AG08396 (cell line): ENCODE measurements around the gene NEAT1.
A peak's percentile ranks its signal among the peaks of the same experiment; 100 is the strongest.
"Not testable (repeated sequence)": the region's sequence is repeated elsewhere in the genome, so short reads cannot be mapped to it uniquely, and the experiment has no call there.

Experiments used
- DNase-seq: peaks from one replicate; pipeline ENCODE4 v3.0.0; 2012; ENCODE audit warnings: low spot score, mixed read lengths

The NEAT1 gene

DNA sequence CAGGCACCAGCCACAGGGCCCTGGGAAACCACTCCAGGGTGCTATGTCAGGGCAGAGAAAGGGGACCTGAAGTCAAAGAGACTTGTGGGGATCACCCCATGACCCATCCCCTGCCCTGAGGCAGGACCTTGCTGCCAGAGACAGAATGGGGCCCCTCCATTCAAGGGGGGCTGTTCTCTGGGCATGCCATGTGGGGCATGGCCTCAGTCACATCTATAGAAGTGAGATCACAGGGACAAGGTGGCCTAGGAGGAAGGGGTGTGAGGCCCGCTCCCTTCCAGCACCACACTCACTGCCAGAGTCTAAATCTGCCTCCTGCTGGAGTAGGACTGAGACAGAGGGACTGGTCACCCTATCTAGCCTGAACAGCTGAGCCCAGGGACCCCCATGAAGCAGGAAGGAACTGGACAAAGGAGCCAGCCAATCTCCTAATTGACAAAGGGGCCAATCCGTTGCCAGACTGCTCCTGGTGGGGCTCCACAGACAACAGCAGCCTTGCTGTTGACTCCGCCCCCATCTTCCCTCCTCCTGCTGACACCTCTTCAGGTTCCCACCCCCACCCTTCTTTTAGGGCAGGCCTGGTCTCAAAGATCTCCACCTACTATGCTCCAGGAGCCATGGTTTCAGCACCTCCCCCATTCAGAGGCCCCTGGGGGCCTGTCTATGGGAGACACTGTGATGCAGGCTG, 26.0 kb downstream of the NEAT1 start:
- no peak for DNase-seq

DNA sequence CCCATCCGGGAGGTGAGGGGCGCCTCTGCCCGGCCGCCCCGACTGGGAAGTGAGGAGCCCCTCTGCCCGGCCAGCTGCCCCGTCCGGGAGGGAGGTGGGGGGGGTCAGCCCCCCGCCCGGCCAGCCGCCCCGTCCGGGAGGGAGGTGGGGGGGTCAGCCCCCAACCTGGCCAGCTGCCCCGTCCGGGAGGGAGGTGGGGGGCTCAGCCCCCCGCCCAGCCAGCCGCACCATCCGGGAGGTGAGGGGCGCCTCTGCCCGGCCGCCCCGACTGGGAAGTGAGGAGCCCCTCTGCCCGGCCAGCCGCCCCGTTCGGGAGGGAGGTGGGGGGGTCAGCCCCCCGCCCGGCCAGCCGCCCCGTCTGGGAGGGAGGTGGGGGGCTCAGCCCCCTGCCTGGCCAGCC, 28.7 kb downstream of the NEAT1 start:
- not testable (repeated sequence) for DNase-seq

GRCh38 chr11:65452259-65452658, 29.7 kb downstream of the NEAT1 start:
- not testable (repeated sequence) for DNase-seq

DNA sequence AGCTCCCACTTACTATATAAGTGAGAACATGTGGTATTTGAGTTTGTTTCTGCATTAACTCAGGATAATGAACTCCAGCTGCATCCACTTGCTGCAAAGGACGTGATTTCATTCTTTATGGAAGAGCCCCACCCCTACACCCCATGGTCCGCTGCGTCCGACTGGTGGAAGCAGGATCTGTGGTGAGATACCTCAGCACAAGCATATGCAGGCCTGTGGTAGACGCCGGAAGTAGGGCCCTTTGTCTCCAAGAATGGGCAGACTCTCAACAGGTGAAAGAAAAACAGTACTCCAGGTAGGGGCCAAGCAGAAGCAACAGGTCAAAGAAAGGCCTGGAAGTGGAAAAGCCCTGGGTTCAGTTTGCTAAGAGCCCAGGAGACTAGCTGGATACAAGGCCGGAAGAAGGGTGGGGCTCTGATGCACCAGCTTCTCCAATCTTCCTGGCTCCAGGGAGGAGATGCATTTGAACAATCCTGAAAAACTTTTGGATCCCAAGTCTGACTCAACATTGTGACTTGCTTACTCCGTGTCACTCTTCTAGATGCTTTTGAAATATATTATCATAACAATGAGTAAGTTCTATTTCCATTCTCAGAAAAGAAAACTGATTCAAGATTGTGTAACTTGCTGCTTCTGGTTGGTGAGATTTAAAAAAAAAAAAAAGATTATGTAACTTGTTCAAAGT, 30.4 kb downstream of the NEAT1 start:
- DNase-seq: peak; percentile 74

DNA sequence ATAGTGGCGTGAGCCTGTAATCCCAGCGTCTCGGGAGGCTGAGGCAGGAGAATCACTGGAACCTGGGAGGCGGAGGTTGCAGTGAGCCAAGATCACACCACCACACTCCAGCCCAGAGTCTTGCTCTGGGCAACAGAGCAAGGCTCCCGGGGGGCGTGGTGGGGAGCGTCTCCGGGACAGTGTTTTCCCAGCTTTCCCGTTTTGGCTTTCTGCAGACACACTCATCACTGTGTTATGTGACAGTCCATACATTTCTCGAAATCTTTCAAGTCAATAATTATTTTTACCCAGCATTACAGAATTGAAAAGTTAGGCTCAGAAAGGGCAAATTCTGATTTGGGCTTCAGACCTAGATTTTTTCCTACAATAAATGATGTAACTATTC, 31.7 kb downstream of the NEAT1 start:
- DNase-seq: peak; percentile 65

DNA sequence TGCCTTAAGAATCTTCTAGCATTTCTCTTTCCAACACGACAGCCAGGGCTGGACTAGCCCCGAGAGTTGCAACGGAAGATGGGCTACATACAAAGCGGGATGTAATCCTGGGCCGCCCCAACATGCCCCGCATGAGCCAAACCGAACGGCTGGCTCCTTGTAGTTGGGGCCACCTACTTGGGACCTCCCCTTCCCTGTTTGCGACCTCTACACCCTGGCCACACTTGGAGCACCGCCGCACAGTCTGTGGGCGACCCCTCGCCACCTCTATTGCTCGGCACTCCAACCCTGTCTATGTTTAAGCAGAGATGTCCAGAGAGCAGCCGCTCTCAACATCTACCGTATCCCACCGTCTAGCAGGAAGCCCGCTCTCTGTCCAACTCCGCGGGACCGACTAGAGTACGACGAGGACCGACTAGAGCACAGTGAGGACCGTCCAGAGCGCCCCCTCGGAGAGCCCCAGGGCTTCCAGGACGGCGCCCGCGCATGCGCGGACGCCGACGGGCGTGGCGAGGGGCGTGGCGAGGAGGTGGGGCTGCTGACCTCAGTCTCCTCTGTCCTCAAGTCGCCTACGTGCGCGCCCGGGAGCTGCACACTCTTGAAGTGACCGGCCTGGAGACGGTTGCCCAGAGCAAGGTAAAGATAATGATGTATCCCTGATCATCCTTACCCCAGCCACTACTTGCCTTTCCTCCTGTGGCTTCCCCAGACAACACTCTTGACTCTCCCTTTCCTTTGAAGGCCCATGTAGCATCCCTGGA, 32.3 kb downstream of the NEAT1 start:
- DNase-seq: peak; percentile 95

- DNase-seq: no peak
Observed at GRCh38 chr11:65456418-65456817, 33.8 kb downstream of the NEAT1 start.

- DNase-seq: no peak
Observed at GRCh38 chr11:65459552-65459951, 37.0 kb downstream of the NEAT1 start.

GRCh38 chr11:65465471-65465870, 42.9 kb downstream of the NEAT1 start:
- DNase-seq: not testable (repeated sequence)

- not testable (repeated sequence) for DNase-seq
Observed at GRCh38 chr11:65467306-65467705, 44.7 kb downstream of the NEAT1 start.

- DNase-seq: no peak
Observed at GRCh38 chr11:65468874-65469333, 46.3 kb downstream of the NEAT1 start.

GRCh38 chr11:65470433-65471049, 47.9 kb downstream of the NEAT1 start:
- DNase-seq: no peak

DNA sequence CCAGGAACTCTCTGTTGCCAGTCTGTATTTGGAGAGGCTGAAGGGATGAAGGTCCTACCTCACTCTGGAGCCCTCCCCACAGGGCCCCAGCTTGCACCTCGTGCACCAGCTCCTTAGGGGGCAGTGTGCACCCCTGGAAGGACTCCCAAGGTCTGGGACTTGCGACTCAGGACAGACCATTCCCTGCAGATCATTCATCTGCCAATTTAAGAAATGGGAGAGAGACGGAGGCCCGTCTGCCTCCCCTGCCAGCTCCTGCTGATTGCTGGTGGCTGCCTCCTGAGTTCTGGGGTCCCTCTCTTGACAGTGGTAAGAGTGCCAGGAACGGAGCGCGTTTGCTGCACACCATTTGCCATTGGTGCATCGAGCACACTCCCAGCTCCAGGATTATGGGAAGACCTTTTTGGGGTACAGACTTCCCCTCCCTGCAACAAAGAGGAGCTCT, 48.9 kb downstream of the NEAT1 start:
- DNase-seq: peak; percentile 69

- DNase-seq: not testable (repeated sequence)
Observed at GRCh38 chr11:65472588-65473277, 50.1 kb downstream of the NEAT1 start.

DNA sequence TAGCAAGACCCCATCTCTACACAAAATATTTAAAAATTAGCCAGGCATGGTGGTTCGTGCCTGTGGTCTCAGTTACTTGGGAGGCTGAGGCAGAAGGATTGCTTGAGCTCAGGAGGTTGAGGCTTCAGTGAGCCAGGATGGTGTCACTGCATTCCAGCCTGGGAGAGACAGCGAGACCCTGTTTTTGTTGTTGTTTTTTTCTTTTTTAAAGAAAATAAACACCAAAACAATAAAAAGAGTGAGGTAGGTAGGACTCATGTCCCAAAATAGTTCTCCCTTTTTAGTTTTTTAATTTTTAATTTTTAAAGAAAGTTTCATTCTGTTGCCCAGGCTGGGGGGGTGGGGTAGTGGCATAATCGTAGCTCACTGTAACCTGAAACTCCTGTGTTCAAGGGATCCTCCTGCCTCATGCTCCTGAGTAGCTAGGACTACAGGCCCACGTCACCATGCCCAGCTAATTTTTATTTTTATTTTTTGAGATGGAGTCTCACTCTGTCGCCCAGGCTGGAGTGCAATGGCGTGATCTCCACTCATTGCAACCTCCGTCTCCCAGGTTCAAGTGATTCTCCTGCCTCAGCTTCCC, 50.8 kb downstream of the NEAT1 start:
- no peak for DNase-seq

DNA sequence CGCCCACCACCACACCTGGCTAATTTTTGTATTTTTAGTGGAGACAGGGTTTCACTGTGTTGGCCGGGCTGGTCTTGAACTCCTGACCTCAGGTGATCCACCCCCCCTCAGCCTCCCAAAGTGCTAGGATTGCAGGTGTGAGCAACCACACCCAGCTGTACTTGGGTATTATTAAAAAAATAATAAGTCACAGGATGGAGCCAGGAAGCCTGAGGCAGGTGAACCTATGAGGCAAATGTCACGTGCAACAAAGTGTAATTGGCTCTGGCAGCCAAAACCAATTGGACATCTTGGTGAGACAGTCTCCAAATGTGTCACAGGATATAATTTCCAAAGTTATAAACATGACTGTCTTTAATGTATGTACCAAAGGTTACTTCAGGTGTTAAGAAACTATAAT, 52.3 kb downstream of the NEAT1 start:
- no peak for DNase-seq

GRCh38 chr11:65476632-65477148, 54.1 kb downstream of the NEAT1 start:
- no peak for DNase-seq

GRCh38 chr11:65477149-65477965, 54.8 kb downstream of the NEAT1 start:
- DNase-seq: peak; percentile 94

DNA sequence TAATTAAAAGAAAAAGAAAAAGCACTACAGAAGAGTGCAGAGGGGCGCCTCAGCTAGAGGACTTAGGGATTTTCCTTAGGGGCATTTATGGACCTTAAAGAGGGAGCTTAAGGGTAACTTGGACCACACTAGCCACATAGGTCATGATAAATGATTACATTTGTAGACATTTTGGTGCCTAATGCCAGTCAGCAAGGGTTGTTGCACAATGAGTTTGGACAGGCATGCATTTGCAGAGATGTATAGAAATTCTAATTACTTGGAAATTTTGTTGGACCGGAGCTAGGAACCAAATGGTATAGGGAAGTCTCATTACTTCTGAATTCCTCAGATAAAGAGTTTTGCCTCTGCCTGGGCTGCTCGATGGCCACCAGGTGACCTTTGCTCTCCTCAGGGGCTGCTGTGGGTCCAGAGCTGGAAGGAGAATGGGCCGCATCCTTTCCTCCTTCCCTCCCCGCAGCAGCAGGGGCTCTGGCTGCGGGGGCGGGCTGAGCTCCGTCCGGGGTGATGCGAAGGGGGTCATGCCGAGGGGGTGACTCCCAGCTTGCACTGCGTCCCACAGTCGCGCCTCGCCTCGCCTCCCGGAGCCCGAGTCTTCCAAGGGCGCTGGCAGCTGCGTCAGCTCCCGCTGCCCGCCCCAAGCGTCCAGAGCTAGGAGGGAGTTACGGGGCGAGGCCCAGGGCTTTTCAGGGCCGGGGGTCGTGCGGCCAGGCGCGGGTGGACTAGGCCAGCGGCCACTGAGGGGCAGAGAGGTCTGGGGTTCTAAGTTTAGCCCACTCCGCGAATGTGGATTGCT, 56.0 kb downstream of the NEAT1 start:
- peak; percentile 48 for DNase-seq
